Uterus (tissue), 2 donors: ENCODE data around the gene NBPF14.
"Not testable (repeated sequence)": the region's sequence is repeated elsewhere in the genome, so short reads cannot be mapped to it uniquely, and the experiment has no call there.

Experiments used
- CTCF ChIP-seq, 4 experiments: fragments of 200-600 bp in 2 of 4; fragments of 450-650 bp in 2 of 4; sonication (generic) in 2 of 4; IDR thresholded peaks; one replicate each; pipeline ENCODE4 v1.5.1; 2016 to 2019; ENCODE audit warnings: antibody characterized with exemption in 4 of 4, mild to moderate bottlenecking in 2 of 4, moderate library complexity in 1 of 4
- POLR2A ChIP-seq, 2 donors: fragments of 450-650 bp; IDR thresholded peaks; one replicate each; pipeline ENCODE4 v1.6.1; 2016; ENCODE audit warnings: antibody characterized with exemption in 2 of 2, mild to moderate bottlenecking in 1 of 2, moderate library complexity in 1 of 2

GRCh38 chr1:148483029-148483428, 112.8 kb downstream of the NBPF14 start, which contains the start of gene PPIAL4G:
- TF ChIP-seq CTCF, POLR2A (IDR thresholded peaks at IDR 0.05): not testable (repeated sequence)
